Prostate gland (tissue), 2 donors: ENCODE results near the gene CHCT1. TPM values are rescaled to one million over a fixed set of nuclear protein-coding genes. Genes with fewer than 3 reads are reported as not detected.

Experiments
- DNase-seq: peaks from one replicate; pipeline ENCODE4 v3.0.0-alpha.2; 2019; ENCODE audit warnings: low spot score
- H3K27ac ChIP-seq, 2 donors: fragments of 200-600 bp; sonication (generic); 2 replicates each; pipeline ENCODE4 v1.5.1; 2017 to 2019
- H3K27me3 ChIP-seq: fragments of 200-600 bp; sonication (generic); replicated peaks from 2 replicates; pipeline ENCODE4 v1.5.1; 2019; ENCODE audit not compliant: insufficient read depth
- H3K36me3 ChIP-seq, 2 donors: fragments of 200-600 bp; sonication (generic); 1 replicate in 1 of 2; 2 replicates in 1 of 2; pipeline versions ENCODE4 v1.5.1 to v1.8.1; 2017 to 2019
- H3K4me1 ChIP-seq: fragments of 200-600 bp; sonication (generic); replicated peaks from 2 replicates; pipeline ENCODE4 v1.5.1; 2019
- H3K4me3 ChIP-seq, 2 donors: fragments of 200-600 bp; sonication (generic); 2 replicates each; pipeline ENCODE4 v1.5.1; 2017 to 2019
- H3K9me3 ChIP-seq: fragments of 200-600 bp; sonication (generic); 2 replicates; pipeline ENCODE4 v1.5.1; 2017
- CTCF ChIP-seq, 4 experiments: fragments of 200-600 bp in 2 of 4; fragments of 450-650 bp in 2 of 4; sonication (generic) in 2 of 4; IDR thresholded peaks; 1 replicate in 3 of 4; 2 replicates in 1 of 4; pipeline ENCODE4 v1.5.1; 2016 to 2019; ENCODE audit warnings: antibody characterized with exemption in 4 of 4, mild to moderate bottlenecking in 2 of 4, moderate library complexity in 2 of 4
- POLR2A ChIP-seq: fragments of 450-650 bp; IDR thresholded peaks from one replicate; pipeline ENCODE4 v1.6.1; 2016; ENCODE audit warnings: antibody characterized with exemption, mild to moderate bottlenecking
- POLR2AphosphoS5 ChIP-seq: sonication (generic); formaldehyde crosslinking; IDR thresholded peaks from one replicate; pipeline ENCODE4 v1.6.1; 2017; ENCODE audit warnings: antibody characterized with exemption
- WGBS: methylation state at CpG from one replicate; pipeline ENCODE4 v1.1.5; 2018; 5-methylcytosine and 5-hydroxymethylcytosine counted together
- intact Hi-C: fragments of 100-400 bp; cut with DNase I; formaldehyde crosslinking; loops from one replicate; pipeline ENCODE4 v1.14.2; 2022
- total RNA-seq, 2 donors: library from RNA; depleted of rRNA; stranded (reverse); fragments of >200 nt; gene quantifications; one replicate each; pipeline ENCODE4 v1.1.0, GENCODE V29; 2016

Gene CHCT1
- total RNA-seq, 2 donors from 2014 or later: 5.9 TPM; not detected in 1

- H3K4me3 ChIP-seq: no peak overlapping the region
- H3K4me1 ChIP-seq: no peaks in the 10 kb centered on the region
- no peak for DNase-seq
- 48% methylated on average over 6 of the region's 6 CpGs for WGBS
- no peaks in the 10 kb centered on the region for H3K27me3 ChIP-seq
- intact Hi-C loops: no loop called here
- TF ChIP-seq POLR2A: no peak
- TF ChIP-seq POLR2AphosphoS5: no peak
- TF ChIP-seq CTCF (IDR thresholded peaks at IDR 0.05): no peak
- no peaks in the 10 kb centered on the region for H3K9me3 ChIP-seq
- H3K36me3 ChIP-seq: peaks cover 0 to 5% of the 10 kb centered on the region in 2 donors
- H3K27ac ChIP-seq: no peak overlapping the region
Measured at GRCh38 chr17:60443713-60444112, 21.4 kb downstream of the CHCT1 start.

GRCh38 chr17:60445144-60445543 is 22.9 kb downstream of the CHCT1 start:
- Histone ChIP-seq H3K27ac (no peak overlapping the region), H3K36me3 (peaks cover 0 to 5% of the 10 kb centered on the region in 2 donors), H3K27me3 (no peaks in the 10 kb centered on the region), H3K9me3 (no peaks in the 10 kb centered on the region), H3K4me3 (no peak overlapping the region), H3K4me1 (no peaks in the 10 kb centered on the region)
- no peak for TF ChIP-seq POLR2AphosphoS5
- no peak for TF ChIP-seq CTCF (IDR thresholded peaks at IDR 0.05)
- TF ChIP-seq POLR2A: no peak
- DNase-seq: no peak
- intact Hi-C loops: no loop called here

- no peak for DNase-seq
- 93% methylated on average over 8 of the region's 8 CpGs for WGBS
- H3K27ac ChIP-seq: no peak overlapping the region
- no peaks in the 10 kb centered on the region for H3K9me3 ChIP-seq
- peaks cover 0 to 5% of the 10 kb centered on the region in 2 donors for H3K36me3 ChIP-seq
- no peaks in the 10 kb centered on the region for H3K4me1 ChIP-seq
- no peak overlapping the region for H3K4me3 ChIP-seq
- H3K27me3 ChIP-seq: no peaks in the 10 kb centered on the region
- no peak for TF ChIP-seq POLR2A
- TF ChIP-seq CTCF (IDR thresholded peaks at IDR 0.05): no peak
- no peak for TF ChIP-seq POLR2AphosphoS5
- intact Hi-C loops: no loop called here
Measured at GRCh38 chr17:60447375-60447774, 25.1 kb downstream of the CHCT1 start.

GRCh38 chr17:60451071-60451470 is 28.8 kb downstream of the CHCT1 start:
- no peaks in the 10 kb centered on the region for H3K9me3 ChIP-seq
- DNase-seq: no peak
- H3K4me3 ChIP-seq: no peak overlapping the region
- H3K27ac ChIP-seq: no peak overlapping the region
- intact Hi-C loops: no loop called here
- peaks cover 5 to 12% of the 10 kb centered on the region in 2 donors for H3K36me3 ChIP-seq
- no peaks in the 10 kb centered on the region for H3K4me1 ChIP-seq
- TF ChIP-seq CTCF (IDR thresholded peaks at IDR 0.05): no peak
- TF ChIP-seq POLR2AphosphoS5: no peak
- no peak for TF ChIP-seq POLR2A
- WGBS: 97% methylated on average over 1 of the region's 1 CpG
- H3K27me3 ChIP-seq: no peaks in the 10 kb centered on the region

- Histone ChIP-seq H3K4me3 (no peak overlapping the region), H3K27ac (no peak overlapping the region), H3K4me1 (no peaks in the 10 kb centered on the region), H3K9me3 (no peaks in the 10 kb centered on the region), H3K36me3 (peaks cover 5 to 12% of the 10 kb centered on the region in 2 donors), H3K27me3 (no peaks in the 10 kb centered on the region)
- TF ChIP-seq POLR2AphosphoS5 (no peak), CTCF (IDR thresholded peaks at IDR 0.05) (no peak), POLR2A (no peak)
- no peak for DNase-seq
- intact Hi-C loops: no loop called here
Measured at GRCh38 chr17:60451965-60452364, 29.7 kb downstream of the CHCT1 start.
